K562 (cell line): ENCODE data around the gene MCCC2. TPM values are rescaled to one million over a fixed set of nuclear protein-coding genes. Genes with fewer than 3 reads are reported as not detected.

Source experiments
- COPS2 ChIP-seq: fragments of 450-650 bp; conservative IDR thresholded peaks from 2 replicates; pipeline ENCODE4 v1.6.1; 2016; ENCODE audit warnings: mild to moderate bottlenecking, moderate library complexity
- ETV5 ChIP-seq: sonication (generic); formaldehyde crosslinking; IDR thresholded peaks from 2 replicates; pipeline ENCODE4 v1.4.0; 2020; ENCODE audit warnings: low read depth, mild to moderate bottlenecking, missing genetic modification reagents
- HNRNPLL ChIP-seq: fragments of 200-400 bp; formaldehyde crosslinking; IDR thresholded peaks from 2 replicates; pipeline ENCODE4 v1.6.1; 2017; ENCODE audit warnings: low read length, low read depth, mild to moderate bottlenecking; ENCODE audit not compliant: poor library complexity, severe bottlenecking
- IFI16 ChIP-seq: fragments of 250-450 bp; sonication (Bioruptor Pico); IDR thresholded peaks from 2 replicates; pipeline ENCODE4 v2.1.2; 2022; ENCODE audit warnings: mild to moderate bottlenecking, inconsistent platforms
- MEF2D ChIP-seq: conservative IDR thresholded peaks from 2 replicates; pipeline ENCODE4 v1.6.1; 2016; ENCODE audit warnings: low read depth, missing genetic modification characterization, missing compliant biosample characterization
- MNT ChIP-seq, 2 experiments: fragments of 450-650 bp; conservative IDR thresholded peaks; 2 replicates each; pipeline ENCODE4 v1.6.1; 2017; ENCODE audit warnings: mild to moderate bottlenecking in 2 of 2, moderate library complexity in 2 of 2
- NR0B1 ChIP-seq: fragments of 450-650 bp; IDR thresholded peaks from one replicate; pipeline ENCODE4 v1.6.1; 2018; ENCODE audit warnings: mild to moderate bottlenecking, moderate library complexity; ENCODE audit not compliant: partially characterized antibody
- POU5F1 ChIP-seq: fragments of 150-350 bp; IDR thresholded peaks from 2 replicates; pipeline ENCODE4 v1.6.1; 2014; ENCODE audit warnings: borderline replicate concordance, low read length, low read depth, mild to moderate bottlenecking; ENCODE audit not compliant: partially characterized antibody
- PRPF4 ChIP-seq: fragments of 200-400 bp; formaldehyde crosslinking; IDR thresholded peaks from one replicate; pipeline ENCODE4 v1.6.1; 2017; ENCODE audit warnings: low read length, low read depth, mild to moderate bottlenecking; ENCODE audit not compliant: insufficient read depth, poor library complexity, severe bottlenecking
- SIX5 ChIP-seq, 2 experiments: IDR thresholded peaks; 2 replicates each; pipeline ENCODE4 v1.6.1; 2011; ENCODE audit warnings: low read length in 2 of 2, borderline replicate concordance in 1 of 2, low read depth in 1 of 2, mild to moderate bottlenecking in 1 of 2, moderate library complexity in 1 of 2; ENCODE audit not compliant: insufficient read depth in 1 of 2
- SMAD1 ChIP-seq: fragments of 150-350 bp; IDR thresholded peaks from 2 replicates; pipeline ENCODE4 v1.6.1; 2014; ENCODE audit warnings: low read length, low read depth; ENCODE audit not compliant: partially characterized antibody
- SNIP1 ChIP-seq: fragments of 450-650 bp; IDR thresholded peaks from 2 replicates; pipeline ENCODE4 v1.7.1; 2017; ENCODE audit warnings: low read depth, mild to moderate bottlenecking
- SOX6 ChIP-seq: fragments of 450-650 bp; IDR thresholded peaks from 2 replicates; pipeline ENCODE4 v1.6.1; 2014; ENCODE audit warnings: mild to moderate bottlenecking
- SREBF2 ChIP-seq: sonication (generic); formaldehyde crosslinking; IDR thresholded peaks from 2 replicates; pipeline ENCODE4 v1.4.0; 2020; ENCODE audit warnings: mild to moderate bottlenecking, missing genetic modification reagents
- SRF ChIP-seq, 2 experiments: fragments of 250-450, 450-650 bp in 1 of 2; sonication (Bioruptor Pico) in 1 of 2; sonication (generic) in 1 of 2; formaldehyde crosslinking; IDR thresholded peaks; 2 replicates each; pipeline versions ENCODE4 v1.5.0 to v1.5.1; 2020 to 2022; ENCODE audit warnings: mild to moderate bottlenecking in 1 of 2, missing genetic modification reagents in 1 of 2
- TRIM28 ChIP-seq: fragments of 450-650 bp; IDR thresholded peaks from 2 replicates; pipeline ENCODE4 v1.6.1; 2017
- ZBTB1 ChIP-seq: sonication (generic); formaldehyde crosslinking; IDR thresholded peaks from 2 replicates; pipeline ENCODE4 v1.8.1; 2023; ENCODE audit warnings: missing genetic modification reagents, low read depth, mild to moderate bottlenecking, borderline replicate concordance
- ZC3H8 ChIP-seq: fragments of 450-650 bp; IDR thresholded peaks from 2 replicates; pipeline ENCODE4 v1.6.1; 2017
- ZNF121 ChIP-seq: sonication (generic); formaldehyde crosslinking; conservative IDR thresholded peaks from 2 replicates; pipeline ENCODE4 v1.8.0; 2022; ENCODE audit warnings: missing genetic modification reagents
- ZNF197 ChIP-seq: fragments of 200-800 bp; sonication (Bioruptor generic); IDR thresholded peaks from 2 replicates; pipeline ENCODE4 v1.6.1; 2016; ENCODE audit warnings: low read depth, missing genetic modification characterization, missing compliant biosample characterization
- ZNF224 ChIP-seq: sonication (generic); formaldehyde crosslinking; IDR thresholded peaks from 2 replicates; pipeline ENCODE4 v1.8.0; 2022; ENCODE audit warnings: mild to moderate bottlenecking, missing genetic modification reagents
- ZNF41 ChIP-seq: fragments of 250-450 bp; sonication (Bioruptor Pico); conservative IDR thresholded peaks from 2 replicates; pipeline ENCODE4 v1.4.0; 2020; ENCODE audit warnings: mild to moderate bottlenecking
- ZNF436 ChIP-seq: fragments of 250-450, 450-650 bp; sonication (Bioruptor Pico); formaldehyde crosslinking; IDR thresholded peaks from 2 replicates; pipeline ENCODE4 v1.7.0; 2020; ENCODE audit warnings: mild to moderate bottlenecking
- ZNF778 ChIP-seq: fragments of 450-650 bp; formaldehyde crosslinking; IDR thresholded peaks from 2 replicates; pipeline ENCODE4 v1.4.0; 2020; ENCODE audit warnings: mild to moderate bottlenecking, moderate library complexity
- polyA plus RNA-seq, 8 experiments: library from polyadenylated mRNA; depleted of rRNA in 4 of 8; stranded (reverse) in 5 of 8; unstranded in 3 of 8; fragments of >200 nt; fragmentation: Nextera tagmentation in 2 of 8; fragmentation: Illumina TruSeq in 1 of 8; extraction: Ambion mirVana in 2 of 8; extraction: Trizol in 1 of 8; gene quantifications; 2 replicates each; pipeline versions ENCODE4 v1.2.1 to v1.2.3, GENCODE V29; 2011 to 2014; ENCODE audit warnings: inconsistent platforms in 1 of 8, missing spikeins in 1 of 8
- total RNA-seq, 7 experiments: library from RNA; depleted of rRNA in 6 of 7; stranded (reverse); fragments of >200 nt in 6 of 7; fragmentation: Illumina TruSeq in 2 of 7; extraction: Trizol in 2 of 7; gene quantifications; 2 replicates each; pipeline versions ENCODE4 v1.2.1 to v1.2.3, GENCODE V29; 2011 to 2021; ENCODE audit warnings: low replicate concordance in 1 of 7

MCCC2 gene
- total and polyA plus RNA-seq, 9 of the 15 experiments (the other 6 are each of a cell fraction or from before 2014, with no cell fraction given) = 17.1 to 77.9 (median 52.5) TPM

GRCh38 chr5:71586941-71587765 lies at the start of gene MCCC2 (continued):
- TF ChIP-seq POU5F1 (no peak), SRF (CRISPR knock-in tag; IDR thresholded peaks at IDR 0.05) (0 out of 4 replicates have a peak, but pooled peaks of 1 of the 2 experiments have one; percentile 37), ZNF224 (no peak), SREBF2 (CRISPR knock-in tag) (no peak), ZNF436 (no peak), SNIP1 (no peak), MNT (conservative IDR thresholded peaks at IDR 0.05) (peak; percentile 95 to 98), SMAD1 (peak; percentile 50), MEF2D (tag) (no peak), ETV5 (no peak), NR0B1 (no peak), SIX5 (IDR thresholded peaks at IDR 0.05; ENCODE audit: borderline replicate concordance in 1 of 2, insufficient read depth in 1 of 2, low read depth in 1 of 2, low read length in 2 of 2) (no peak), ZC3H8 (no peak), PRPF4 (no peak), SOX6 (no peak; the same call in 1 of the 2 replicates), ZNF197 (no peak), ZNF778 (CRISPR knock-in tag) (no peak), IFI16 (CRISPR knock-in tag) (no peak), ZNF41 (no peak), TRIM28 (no peak), COPS2 (no peak), ZBTB1 (CRISPR knock-in tag) (no peak), HNRNPLL (peak; percentile 54), ZNF121 (CRISPR knock-in tag) (no peak)
